Ascending aorta (tissue), 2 donors: ENCODE measurements around the gene PPARD. TPM values are rescaled to one million over a fixed set of nuclear protein-coding genes. Genes with fewer than 3 reads are reported as not detected.
A peak's percentile ranks its signal among the peaks of the same experiment; 100 is the strongest.

Experiments
- DNase-seq, 2 donors: peaks; one replicate each; pipeline ENCODE4 v3.0.0-alpha.2; 2019; ENCODE audit warnings: low spot score in 2 of 2
- H3K27ac ChIP-seq, 2 donors: fragments of 200-600 bp; sonication (generic); one replicate each; pipeline ENCODE4 v1.5.1; 2016 to 2017; ENCODE audit warnings: mild to moderate bottlenecking in 1 of 2
- H3K27me3 ChIP-seq: fragments of 200-600 bp; sonication (generic); one replicate; pipeline ENCODE4 v1.5.1; 2017
- H3K36me3 ChIP-seq, 2 donors: fragments of 200-600 bp; sonication (generic); one replicate each; pipeline ENCODE4 v1.5.1; 2016
- H3K4me1 ChIP-seq, 2 donors: fragments of 200-600 bp; sonication (generic); one replicate each; pipeline ENCODE4 v1.5.1; 2016 to 2017; ENCODE audit warnings: mild to moderate bottlenecking in 1 of 2
- H3K4me3 ChIP-seq, 2 donors: fragments of 200-600 bp; sonication (generic); one replicate each; pipeline ENCODE4 v1.5.1; 2016 to 2017; ENCODE audit warnings: mild to moderate bottlenecking in 1 of 2
- H3K9me3 ChIP-seq, 2 donors: fragments of 200-600 bp; sonication (generic); one replicate each; pipeline ENCODE4 v1.5.1; 2016
- intact Hi-C: fragments of 100-400 bp; cut with DNase I; formaldehyde crosslinking; loops from one replicate; pipeline ENCODE4 v1.15.1; 2023
- total RNA-seq: library from RNA; depleted of rRNA; stranded (reverse); fragments of >200 nt; gene quantifications from one replicate; pipeline ENCODE4 v1.1.0, GENCODE V29; 2016
- TF ChIP-seq, protein P1 (sequence below), 3 experiments: fragments of 200-600 bp in 2 of 3; fragments of 450-650 bp in 1 of 3; sonication (generic) in 2 of 3; IDR thresholded peaks; one replicate each; pipeline ENCODE4 v1.5.1; 2016 to 2019; ENCODE audit warnings: antibody characterized with exemption in 3 of 3, mild to moderate bottlenecking in 1 of 3, moderate library complexity in 1 of 3

The PPARD gene
- total RNA-seq, 1 donor from 2014 or later = 21.1 TPM

DNA sequence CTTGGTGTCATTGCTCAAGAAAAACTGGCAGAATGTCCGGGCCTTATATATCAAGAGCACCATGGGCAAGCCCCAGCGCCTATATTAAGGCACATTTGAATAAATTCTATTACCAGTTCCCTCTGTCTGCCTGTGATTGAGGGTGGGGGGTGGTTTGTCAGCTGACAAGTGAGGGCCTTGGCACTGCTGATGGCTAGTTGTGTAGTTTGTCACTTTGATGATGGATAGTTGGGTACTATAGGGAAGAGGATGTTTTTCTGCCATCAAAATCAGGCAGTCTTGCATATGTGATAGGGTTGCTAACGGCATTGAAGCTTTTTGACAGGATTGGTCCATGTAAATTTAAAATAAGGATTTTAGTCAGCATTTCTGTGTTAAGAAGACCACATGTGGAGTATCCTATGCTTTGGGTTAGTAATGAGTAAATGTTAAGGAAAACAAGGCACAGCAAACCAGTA is 128.3 kb downstream of the PPARD start:
- TF ChIP-seq, protein P1, sequence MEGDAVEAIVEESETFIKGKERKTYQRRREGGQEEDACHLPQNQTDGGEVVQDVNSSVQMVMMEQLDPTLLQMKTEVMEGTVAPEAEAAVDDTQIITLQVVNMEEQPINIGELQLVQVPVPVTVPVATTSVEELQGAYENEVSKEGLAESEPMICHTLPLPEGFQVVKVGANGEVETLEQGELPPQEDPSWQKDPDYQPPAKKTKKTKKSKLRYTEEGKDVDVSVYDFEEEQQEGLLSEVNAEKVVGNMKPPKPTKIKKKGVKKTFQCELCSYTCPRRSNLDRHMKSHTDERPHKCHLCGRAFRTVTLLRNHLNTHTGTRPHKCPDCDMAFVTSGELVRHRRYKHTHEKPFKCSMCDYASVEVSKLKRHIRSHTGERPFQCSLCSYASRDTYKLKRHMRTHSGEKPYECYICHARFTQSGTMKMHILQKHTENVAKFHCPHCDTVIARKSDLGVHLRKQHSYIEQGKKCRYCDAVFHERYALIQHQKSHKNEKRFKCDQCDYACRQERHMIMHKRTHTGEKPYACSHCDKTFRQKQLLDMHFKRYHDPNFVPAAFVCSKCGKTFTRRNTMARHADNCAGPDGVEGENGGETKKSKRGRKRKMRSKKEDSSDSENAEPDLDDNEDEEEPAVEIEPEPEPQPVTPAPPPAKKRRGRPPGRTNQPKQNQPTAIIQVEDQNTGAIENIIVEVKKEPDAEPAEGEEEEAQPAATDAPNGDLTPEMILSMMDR (IDR thresholded peaks at IDR 0.05) = no peak
- intact Hi-C loops = no loop called here
- no peaks in the 10 kb centered on the region for H3K27me3 ChIP-seq
- peaks cover 5 to 19% of the 10 kb centered on the region in 2 donors for H3K4me1 ChIP-seq
- no peak overlapping the region for H3K4me3 ChIP-seq
- no peak for DNase-seq
- H3K36me3 ChIP-seq = peaks cover 45 to 54% of the 10 kb centered on the region in 2 donors
- no peaks in the 10 kb centered on the region for H3K9me3 ChIP-seq
- H3K27ac ChIP-seq = peak overlapping the region; percentile 84 to 88

DNA sequence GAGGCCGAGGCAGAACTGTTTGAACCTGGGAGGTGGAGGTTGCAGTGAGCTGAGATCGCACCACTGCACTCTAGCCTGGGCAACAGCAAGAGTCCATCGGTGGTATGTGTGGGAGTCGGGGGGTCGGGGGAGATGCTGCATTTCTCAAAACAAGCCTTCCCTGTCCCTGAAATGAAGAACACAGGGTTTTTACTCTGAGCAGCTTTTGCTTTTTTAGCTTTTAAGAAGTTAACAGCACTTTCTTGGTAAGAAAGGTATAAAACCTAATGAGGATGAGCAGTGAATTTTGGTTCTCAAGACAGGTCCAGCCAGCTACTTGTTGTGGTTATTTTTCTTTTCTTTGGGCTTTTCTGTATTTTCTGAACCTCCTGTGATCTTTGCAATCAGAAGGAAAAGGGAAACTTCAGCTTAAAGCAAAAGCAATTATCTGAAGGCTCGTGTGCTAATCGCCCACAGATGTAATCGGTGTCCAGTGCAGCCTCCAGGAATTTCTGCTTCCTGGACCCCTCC is 129.5 kb downstream of the PPARD start:
- H3K27me3 ChIP-seq = no peaks in the 10 kb centered on the region
- DNase-seq = no peak
- peak overlapping the region; percentile 19 to 20 for H3K27ac ChIP-seq
- TF ChIP-seq, protein P1 (IDR thresholded peaks at IDR 0.05) = no peak
- peaks cover 5 to 19% of the 10 kb centered on the region in 2 donors for H3K4me1 ChIP-seq
- intact Hi-C loops = no loop called here
- H3K36me3 ChIP-seq = peaks cover 47 to 65% of the 10 kb centered on the region in 2 donors
- no peak overlapping the region for H3K4me3 ChIP-seq
- no peaks in the 10 kb centered on the region for H3K9me3 ChIP-seq

DNA sequence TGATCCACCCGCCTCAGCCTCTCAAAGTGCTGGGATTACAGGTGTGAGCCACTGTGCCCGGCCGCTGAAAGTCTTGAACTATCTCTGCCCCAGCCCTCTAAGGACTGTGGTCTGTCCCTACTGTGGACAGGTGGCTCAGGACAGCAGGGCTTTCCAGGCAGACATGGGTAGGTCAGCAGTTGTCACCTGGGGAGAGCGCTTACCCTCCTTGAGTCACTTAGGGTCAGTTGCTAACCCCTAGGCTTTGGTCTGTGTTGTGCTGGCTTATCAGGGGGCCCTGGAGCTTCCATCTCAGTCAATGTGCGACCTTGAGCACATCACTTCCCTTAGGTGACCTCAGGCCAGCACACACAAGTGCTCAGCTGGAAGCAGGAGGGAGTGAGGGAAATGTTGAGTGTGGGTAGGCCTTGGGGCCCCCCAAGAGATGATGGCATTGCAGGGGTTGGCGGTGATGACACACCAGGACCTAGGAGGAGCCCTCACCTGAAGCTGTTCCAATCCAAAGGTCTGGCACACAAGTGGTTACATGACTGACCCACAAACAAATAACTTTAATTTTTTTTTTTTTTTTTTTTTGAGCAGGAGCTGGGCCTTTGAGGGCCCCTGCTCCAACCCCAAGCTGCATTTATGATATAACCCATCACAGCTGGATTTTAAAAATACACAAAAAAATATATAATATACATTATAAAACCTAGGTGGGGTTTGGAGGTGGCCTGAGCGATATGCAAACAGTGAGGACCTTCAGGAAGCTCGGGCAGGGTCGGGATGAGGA is 130.9 kb downstream of the PPARD start:
- Histone ChIP-seq H3K9me3 (no peaks in the 10 kb centered on the region), H3K27me3 (no peaks in the 10 kb centered on the region), H3K4me3 (no peak overlapping the region), H3K4me1 (peaks cover 5 to 13% of the 10 kb centered on the region in 2 donors), H3K27ac (no peak overlapping the region), H3K36me3 (peaks cover 51 to 77% of the 10 kb centered on the region in 2 donors)
- TF ChIP-seq, protein P1 (IDR thresholded peaks at IDR 0.05) = no peak
- intact Hi-C loops = no loop called here
- DNase-seq = no peak

DNA sequence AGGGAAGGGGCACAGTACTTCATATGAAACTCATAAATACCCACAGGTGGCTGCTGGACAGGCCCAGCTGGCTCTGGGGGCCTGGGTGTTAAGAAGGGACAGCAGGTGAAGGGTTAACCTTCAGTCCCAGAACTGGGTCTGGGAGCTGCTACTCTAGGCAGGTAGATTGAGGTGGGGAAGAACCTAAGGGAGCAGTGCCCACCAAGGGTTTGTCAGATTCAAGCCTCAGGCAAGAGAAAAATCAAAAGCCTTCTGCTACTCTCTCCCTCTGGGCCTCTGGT is 131.4 kb downstream of the PPARD start:
- TF ChIP-seq, protein P1 (IDR thresholded peaks at IDR 0.05) = no peak
- Histone ChIP-seq H3K27ac (no peak overlapping the region), H3K4me1 (peaks cover 5 to 13% of the 10 kb centered on the region in 2 donors), H3K27me3 (no peaks in the 10 kb centered on the region), H3K36me3 (peaks cover 51 to 83% of the 10 kb centered on the region in 2 donors), H3K4me3 (no peak overlapping the region), H3K9me3 (no peaks in the 10 kb centered on the region)
- DNase-seq = no peak
- intact Hi-C loops = no loop called here

DNA sequence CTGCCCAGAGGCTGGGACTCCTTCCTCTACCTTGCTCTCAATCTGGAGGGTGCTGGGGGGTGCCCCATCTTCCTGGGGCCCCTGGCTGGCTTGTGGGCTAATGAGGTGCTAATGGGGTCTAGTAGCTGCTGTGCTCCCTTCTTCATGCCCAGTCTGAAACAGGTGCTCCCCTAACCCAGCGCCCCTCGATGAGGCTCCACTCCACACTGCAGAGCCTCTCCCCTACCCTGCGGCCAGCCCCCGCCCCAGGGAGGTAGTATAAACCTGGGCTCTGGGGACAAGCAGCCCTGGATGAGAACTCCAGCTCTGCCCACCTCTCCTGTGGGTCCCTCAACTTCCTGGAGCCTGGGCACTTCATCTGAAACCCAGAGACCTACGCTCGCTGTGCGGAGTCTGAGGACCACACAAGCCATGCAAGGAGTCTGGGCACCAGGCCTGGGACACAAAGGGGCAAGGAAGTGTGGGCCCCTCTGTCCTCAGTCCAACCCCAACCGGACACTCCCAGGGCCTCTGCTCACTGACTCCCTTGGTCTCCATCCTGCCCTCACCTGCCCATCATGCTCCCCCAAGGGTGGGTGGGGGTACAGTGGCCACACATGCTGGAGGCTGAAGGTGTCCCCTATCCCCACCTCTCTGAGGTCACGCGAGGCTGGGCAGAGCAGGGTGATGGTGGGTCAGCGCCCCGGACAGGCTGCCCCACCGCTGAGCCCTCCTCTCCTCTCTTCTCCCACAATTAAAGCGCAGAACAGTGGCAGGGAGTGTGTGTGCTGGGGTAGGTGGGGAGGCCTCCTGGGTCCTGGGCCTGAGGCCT is 132.0 kb downstream of the PPARD start:
- Histone ChIP-seq H3K4me1 (peaks cover 4 to 13% of the 10 kb centered on the region in 2 donors), H3K27ac (no peak overlapping the region), H3K4me3 (no peak overlapping the region), H3K27me3 (no peaks in the 10 kb centered on the region), H3K9me3 (no peaks in the 10 kb centered on the region), H3K36me3 (peaks cover 56 to 88% of the 10 kb centered on the region in 2 donors)
- DNase-seq = no peak
- TF ChIP-seq, protein P1 (IDR thresholded peaks at IDR 0.05) = no peak
- intact Hi-C loops = no loop called here
